ENCODE results near the gene TIGD2.

TIGD2 gene

DNA sequence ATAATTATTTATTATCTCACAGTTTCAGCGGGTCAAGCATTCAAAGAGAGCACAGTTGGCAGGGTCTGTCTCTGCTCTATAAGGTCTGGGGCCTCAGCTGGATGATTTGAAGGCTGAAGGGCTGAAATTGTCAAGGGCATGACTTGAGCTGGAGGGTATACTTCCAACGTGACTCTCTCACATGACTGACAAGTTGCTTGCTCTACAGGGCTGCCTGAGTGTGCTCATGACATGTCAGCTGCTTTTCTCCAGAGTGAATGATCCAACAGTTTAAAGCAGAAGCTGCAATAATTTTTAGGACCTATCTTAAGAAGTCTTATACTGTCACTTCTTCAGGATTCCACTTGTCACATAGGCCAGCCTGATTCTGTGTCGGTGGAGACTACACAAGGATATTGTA is 51.2 kb downstream of the TIGD2 start:
- TF ChIP-seq CTCF (IDR thresholded peaks at IDR 0.05) = no peak
- intact Hi-C loops (cut with DNase I; ENCODE audit: low total_unique reads) = no loop called here
- peaks cover 0 to 3% (median 0%) of the 10 kb centered on the region in 4 donors for H3K4me1 ChIP-seq

DNA sequence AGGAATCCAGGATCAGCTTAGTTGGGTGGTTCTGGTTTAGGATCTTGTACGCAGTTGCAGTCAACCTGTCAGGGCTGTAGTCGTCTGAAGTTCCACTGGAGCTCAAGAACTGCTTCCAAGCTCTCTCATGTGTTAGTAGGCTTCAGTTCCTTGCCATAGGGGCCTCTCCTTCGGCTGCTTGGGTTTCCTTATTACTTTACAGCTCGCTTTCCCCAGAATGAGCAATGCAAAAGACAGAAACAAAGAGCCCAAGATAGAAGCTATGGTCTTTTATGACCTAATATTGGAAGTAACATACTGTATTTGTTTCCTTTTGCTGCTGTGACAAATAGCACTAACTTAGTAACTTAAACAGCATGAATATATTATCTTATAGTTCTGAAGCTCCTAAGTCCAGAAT is 51.7 kb downstream of the TIGD2 start:
- H3K9me3 ChIP-seq = no peaks in the 10 kb centered on the region
- H3K27ac ChIP-seq = no peak overlapping the region
- no peaks in the 10 kb centered on the region for H3K27me3 ChIP-seq
- no peak overlapping the region for H3K4me3 ChIP-seq
- DNase-seq = no peak
- TF ChIP-seq CTCF (IDR thresholded peaks at IDR 0.05) = no peak
- intact Hi-C loops (cut with DNase I; ENCODE audit: low total_unique reads) = no loop called here
- H3K4me1 ChIP-seq = peaks cover 0 to 3% (median 0%) of the 10 kb centered on the region in 4 donors
- no peaks in the 10 kb centered on the region for H3K36me3 ChIP-seq

More for the DNA sequence above, 51.2 kb downstream of the TIGD2 start:
- no peaks in the 10 kb centered on the region for H3K36me3 ChIP-seq
- H3K4me3 ChIP-seq = no peak overlapping the region
- H3K9me3 ChIP-seq = no peaks in the 10 kb centered on the region
- no peak overlapping the region for H3K27ac ChIP-seq
- H3K27me3 ChIP-seq = no peaks in the 10 kb centered on the region
- DNase-seq = no peak

GRCh38 chr4:89164400-89164799 is 53.1 kb downstream of the TIGD2 start:
- TF ChIP-seq CTCF (IDR thresholded peaks at IDR 0.05) = no peak
- Histone ChIP-seq H3K4me1 (no peaks in the 10 kb centered on the region), H3K36me3 (no peaks in the 10 kb centered on the region), H3K27ac (no peak overlapping the region), H3K4me3 (no peak overlapping the region), H3K27me3 (no peaks in the 10 kb centered on the region), H3K9me3 (no peaks in the 10 kb centered on the region)
- intact Hi-C loops (cut with DNase I; ENCODE audit: low total_unique reads) = no loop called here
- DNase-seq = no peak

Measured in tibial artery (tissue), 4 donors.